Measurements from ENCODE around the gene ATPAF1.
A peak's percentile ranks its signal among the peaks of the same experiment; 100 is the strongest.

ATPAF1 gene

DNA sequence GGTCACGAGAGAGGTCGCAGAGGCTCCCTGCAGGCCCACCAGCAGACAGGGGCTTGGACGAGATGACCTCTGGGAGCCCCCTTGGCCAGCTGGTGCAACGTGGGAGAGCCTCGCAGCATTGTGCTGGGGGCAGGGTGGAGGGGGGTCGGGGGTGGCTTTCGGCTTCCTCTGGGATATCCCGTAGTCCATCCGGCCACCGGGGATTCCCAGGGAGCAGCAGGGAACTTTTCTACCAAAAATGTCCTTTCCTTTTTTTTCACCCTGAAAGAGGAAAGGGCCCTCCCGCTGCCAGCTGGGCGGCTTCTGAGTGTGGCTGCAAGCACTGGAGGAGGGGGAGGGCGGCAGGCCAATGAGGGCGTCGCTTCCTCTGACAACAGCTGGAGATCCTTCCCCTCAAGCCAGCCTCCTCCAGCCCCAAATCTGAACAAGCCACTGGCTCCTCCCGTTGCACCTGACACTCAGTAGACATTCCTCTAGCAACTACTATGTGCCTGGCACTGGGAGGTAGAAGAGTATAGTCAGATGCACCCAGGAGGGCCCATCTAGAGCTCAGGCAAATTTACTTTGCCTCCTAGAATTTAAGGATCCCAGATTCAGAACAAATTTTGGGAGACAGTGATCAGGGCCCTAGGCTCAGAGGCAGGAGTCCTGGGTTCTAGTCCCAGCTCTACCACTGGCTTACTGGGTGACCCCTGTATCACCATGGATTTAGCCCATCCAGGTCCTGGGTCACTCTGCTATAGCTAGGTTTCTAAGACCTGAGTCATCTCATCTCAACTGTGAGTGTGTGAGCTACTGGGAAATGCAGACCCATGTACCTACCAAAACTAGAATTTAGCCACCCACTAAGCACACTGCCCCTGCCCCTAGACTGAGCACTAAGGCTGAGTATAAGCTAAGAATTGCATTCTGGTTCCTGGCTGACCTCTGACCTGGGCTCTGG lies 54.2 kb downstream of the ATPAF1 start:
- no peak for DNase-seq

DNA sequence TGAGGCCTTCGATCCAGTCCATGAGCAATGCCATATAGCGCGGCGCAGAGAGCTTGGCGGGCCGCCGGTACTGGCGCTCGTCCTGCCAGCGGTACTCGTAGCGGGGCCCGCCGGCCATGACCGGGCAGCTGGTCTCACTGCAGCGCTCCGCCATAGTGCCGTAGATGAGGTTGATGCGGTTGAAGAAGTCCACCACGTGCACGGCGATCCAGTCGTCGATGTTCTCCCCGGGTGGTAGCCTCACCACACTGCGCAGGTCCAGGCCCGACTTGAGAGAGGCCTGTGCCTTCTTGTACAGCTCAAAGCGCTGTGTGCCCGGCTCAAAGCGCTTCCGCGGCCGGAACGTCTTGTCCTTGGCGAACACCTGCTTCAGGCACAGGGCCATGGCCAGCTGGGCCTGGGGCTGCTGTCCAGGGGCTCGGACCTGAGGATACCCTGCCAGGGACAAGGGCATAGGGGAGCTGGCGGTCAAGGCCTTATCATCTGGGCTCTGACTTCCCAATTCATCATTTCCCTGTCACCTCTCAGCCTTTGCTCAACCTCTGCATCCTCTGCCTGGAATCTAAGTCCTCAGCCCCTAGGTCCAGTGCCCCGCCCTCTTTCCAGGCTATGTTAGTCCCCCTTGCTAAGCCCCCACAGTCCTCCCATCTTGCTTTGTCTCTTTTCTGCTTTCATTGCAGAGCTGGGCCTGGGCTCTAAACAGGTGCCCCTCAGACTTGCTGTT lies 55.1 kb downstream of the ATPAF1 start:
- DNase-seq, result no peak

DNA sequence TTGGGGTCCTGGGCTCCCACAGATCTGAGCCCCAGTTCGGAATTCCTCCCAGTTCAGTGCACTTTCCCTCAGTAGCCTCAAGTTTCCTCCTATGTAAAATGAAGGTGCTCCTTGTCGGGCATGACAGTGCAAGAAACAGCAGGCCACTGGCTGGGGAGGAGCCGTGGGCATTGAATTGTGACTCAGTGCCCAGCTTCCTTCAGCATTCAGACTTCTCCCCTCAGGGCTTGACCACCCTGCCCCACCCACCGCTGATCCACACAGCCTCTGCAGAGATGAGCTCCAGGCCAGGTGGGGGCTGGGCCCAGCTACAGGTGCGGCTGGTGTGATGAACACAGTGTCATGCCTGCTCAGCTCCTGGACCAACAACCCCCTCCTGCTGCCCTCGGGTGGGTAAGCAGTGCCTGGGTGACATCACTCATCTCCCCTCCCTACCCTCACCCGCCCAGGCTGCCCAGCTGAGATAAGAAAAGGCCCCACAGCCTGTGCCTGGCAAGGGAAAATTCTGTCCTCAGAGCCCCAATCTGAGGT lies 56.4 kb downstream of the ATPAF1 start:
- DNase-seq, result no peak

DNA sequence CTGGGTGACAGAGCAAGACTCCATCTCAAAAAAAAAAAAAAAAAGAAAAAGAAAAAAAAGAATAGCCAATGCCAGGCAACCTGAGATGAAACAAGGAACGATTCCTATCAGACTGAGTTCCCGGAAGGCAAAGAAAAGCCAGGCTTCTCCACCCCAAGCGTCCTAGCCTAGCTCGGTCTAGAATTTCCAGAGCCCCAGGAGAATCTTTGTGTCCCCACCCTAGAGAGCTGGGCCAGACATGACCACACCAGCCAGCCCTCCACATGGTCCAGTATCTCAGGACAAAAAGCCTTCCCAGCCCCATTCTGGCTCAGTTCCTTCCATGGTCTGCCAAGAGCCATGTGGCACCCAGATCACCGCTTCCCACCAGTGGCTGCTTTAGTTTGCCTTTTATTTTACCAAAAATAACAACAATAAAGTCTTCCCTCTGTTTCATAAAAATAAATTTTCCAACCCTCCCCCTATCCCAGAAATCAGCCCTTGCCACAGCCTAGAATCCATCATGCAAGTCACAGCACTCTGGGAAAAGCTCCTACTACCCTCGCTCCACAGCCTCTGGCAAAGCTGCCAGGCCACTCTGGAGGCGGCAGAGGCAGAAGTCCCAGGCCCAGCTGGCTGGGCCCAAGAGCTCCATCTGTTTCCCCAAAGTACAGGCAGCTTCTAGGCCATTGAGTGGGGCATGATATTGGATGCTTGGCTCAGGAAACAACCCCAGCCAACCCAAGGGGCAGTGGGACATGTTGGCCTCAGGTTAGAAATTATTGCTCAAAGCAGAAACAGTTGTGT lies 60.6 kb downstream of the ATPAF1 start:
- no peak for DNase-seq

DNA sequence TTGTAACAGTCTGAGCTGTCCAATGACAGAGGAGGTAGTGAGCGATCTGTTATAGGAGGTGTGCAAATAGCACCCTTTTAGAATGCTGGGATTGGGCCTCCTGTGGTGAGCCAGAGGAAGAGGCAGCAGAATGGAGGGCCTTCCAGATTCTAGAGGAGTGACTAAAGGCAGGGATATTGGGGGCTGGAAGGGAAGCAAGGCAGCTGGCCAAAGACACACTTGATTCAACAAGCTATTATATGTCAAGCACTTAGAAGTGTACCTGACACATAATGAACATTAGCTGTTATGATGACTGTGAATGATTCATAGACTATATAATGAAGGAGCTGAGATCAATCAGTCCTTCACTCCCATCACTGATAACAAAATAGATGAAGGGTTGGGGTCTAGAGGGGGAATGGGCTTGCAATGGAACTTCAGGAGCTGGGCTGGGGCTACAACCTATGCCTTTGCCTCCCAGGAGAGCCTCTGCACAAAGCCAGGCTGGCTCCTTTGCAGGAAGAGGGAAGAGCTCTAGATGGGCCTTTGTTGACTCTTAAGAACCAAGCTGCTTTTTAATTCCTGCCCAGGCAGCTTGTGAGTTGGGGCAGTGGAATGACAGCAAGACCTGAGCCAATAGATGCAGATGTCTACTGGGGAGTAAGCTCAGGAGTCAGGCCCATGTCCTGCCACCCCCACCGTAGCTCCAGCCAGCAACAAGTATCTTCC lies 61.8 kb downstream of the ATPAF1 start:
- DNase-seq, result no peak

DNA sequence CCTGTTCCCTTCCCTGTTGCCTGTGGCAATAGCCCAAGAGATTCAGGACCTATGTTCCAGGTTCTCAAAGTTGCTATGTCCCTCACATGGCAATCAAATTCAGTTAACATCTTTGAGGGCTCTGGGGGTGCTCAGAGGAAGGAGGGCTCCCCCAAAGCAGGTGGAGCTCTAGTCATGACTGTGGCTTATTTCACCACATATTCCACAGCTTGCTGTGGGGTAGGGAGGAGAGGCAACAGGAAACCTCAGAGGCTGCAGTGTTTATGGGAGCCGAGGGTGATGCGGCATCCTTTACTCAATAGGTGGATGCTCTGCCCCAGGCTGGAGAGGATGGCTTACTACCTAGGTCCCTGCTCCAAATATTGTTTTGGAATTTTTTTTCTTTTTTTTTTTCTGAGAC lies 62.9 kb downstream of the ATPAF1 start:
- DNase-seq, result no peak

DNA sequence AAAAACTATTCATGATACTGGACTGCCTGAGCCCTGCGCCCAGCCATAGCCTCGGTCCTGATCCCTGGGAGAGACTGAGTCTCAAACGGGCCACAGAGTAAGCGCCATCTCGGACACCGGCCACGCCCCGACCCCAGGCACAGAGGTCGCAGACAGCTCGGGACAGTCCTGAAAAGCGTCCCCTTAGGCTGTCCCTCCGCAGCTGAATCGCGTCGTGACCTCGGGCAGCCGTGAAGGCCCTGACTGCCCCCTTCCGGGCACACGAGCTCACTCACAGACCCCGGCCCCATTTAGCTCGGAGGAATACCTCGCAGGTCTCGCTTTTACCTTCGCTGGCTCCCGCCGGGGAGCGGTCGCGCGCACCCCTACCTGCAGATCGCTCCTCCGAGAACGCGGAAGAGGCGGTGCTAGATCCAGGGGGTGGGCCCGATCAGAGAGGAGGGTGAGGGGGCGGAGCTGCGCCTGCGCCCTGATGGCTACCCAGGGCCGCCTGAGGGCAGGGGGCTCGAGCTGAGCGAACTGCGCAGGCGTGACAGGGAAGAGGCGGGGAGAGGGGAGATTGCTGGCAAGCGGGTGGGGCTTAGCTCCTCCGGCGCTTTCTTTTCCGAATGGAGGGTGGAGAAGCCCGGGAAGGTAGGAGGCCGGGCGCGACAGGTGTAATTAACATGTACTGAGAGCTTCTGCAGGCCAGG lies 64.2 kb downstream of the ATPAF1 start, which contains the start of gene MKNK1:
Gene MKNK1 (minus strand): TSS at position 411 of the 692 bp plus-strand sequence. CDS start 20,941 bp downstream, outside the sequence.
- DNase-seq, result peak; percentile 96

DNA sequence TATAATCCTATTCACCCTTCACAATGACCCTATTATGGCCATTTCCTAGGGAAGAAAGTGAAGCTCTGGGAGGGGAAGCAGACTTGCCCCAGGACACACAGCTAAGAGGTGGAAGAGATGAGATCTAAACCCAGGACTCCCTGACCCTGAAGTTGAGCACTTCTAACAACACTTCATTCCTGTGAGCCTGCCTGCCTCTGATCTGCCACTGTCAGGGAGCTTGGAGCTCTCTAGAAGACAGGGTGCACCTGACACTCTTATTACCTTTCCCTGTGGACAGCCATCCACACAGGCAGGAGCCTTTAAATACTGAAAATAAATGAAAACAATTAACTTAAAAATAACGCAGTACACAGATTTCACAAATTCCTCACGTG lies 64.7 kb downstream of the ATPAF1 start:
- no peak for DNase-seq

DNA sequence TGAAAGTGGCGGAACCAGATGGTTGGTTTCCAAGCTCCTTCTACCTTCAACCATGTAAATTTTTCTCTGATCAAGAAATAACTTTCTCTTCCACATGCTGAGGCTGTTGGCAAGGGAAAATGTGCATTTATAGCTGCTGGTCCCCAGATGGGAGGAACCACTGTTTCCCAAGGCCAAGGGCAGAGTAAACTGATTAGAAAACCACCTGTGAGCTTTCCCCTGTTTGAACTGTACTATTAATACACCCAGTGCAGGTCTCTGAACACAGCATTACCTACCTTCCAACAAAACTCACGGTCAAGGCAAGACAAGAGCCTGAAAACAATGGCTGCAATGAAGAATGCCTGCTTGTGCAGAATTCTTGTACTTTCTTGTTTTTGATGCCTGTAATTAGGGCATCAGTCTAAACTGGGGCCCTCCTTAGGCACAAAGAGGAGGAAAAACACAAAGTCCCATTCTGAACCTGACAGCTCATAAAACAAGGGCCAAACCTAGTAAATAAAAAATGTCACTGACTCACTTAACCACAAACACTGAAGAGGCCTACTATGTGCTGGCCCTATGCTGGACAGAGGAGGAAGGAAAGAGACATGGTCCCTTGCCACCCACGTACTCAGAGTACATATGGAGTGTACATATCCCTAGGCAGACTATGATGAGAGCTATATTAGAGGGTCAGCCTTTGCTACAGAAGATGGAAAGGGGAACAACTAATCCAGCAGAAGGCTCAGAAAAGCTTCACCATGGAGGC lies 66.7 kb downstream of the ATPAF1 start:
- DNase-seq, result no peak

DNA sequence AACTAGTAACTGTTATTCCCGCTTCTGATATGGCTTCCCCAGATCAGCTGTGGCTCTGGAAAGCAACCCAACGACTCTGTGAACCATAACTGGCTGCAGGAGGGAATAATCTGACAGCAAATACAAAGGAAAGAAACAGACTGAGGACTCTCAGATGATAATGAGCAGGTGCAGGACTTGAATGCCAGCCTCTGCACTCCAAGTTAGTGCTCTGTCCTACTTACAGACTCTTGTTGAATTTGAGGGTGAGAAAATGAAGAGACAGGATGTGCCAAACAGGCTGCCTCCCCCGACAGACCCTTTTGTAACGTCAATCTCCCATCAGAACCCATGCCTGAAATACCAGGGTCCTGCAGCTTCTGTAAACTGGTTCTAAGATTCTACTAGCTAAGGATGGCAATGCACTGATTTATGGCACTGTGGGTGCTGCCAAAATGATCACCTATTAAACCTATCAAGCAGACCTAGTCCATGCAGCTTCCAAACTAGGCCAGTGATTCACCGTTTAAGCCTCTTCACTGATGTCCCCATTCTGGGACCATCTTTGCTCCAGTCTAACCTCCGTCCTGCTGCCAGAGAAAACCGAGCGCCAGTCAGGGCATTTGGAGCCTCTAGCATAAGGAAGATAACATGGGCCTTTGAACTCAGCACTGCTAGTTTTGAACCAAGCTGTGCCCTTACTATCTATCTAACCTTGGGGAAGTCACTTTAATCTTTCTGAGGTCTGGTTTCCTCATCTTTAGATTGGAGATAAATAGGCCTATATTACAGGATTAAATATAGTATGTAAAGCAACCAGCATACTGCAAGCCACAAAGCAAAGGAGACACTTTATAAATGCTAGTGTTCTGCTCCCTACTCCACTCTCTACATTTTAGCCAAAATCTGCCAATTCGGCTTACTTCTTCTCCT lies 68.8 kb downstream of the ATPAF1 start:
- DNase-seq, result no peak

DNA sequence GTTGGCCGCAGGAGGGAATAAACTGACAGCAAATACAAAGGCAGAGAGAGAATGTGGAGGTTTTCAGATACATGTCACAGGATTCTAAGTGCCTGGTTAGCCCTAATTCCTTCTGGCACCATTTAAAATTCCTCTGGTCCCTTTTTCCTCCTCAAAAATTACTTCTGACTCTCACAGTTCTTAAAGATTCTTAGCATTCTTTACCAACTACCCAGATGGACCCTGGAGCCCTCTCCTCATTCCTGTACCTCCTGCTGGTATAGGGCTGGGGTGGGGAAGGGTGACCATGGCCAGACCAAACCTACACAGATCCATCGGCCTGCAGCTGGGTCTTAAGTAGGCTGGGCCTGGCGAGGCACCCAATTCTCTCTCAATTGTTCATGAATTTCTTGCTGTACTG lies 71.3 kb downstream of the ATPAF1 start:
- no peak for DNase-seq

DNA sequence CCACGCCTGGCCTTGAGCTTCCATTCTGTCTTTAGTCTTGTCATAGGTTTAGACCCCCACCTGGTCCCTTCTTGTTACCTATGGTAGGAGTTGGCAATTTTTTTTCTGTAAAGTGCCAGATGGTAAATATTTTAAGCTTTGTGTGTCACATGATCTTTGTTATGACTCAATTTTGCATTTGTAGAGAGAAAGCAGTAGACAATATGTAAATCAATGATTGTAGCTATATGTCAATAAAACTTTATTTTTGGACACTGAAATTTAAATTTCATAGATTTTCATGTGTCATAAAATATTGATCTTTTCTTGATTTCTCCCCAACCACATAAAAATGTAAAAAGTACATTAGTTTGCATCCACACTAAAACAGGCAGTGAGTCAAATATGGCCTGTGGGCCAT lies 72.1 kb downstream of the ATPAF1 start:
- no peak for DNase-seq

DNA sequence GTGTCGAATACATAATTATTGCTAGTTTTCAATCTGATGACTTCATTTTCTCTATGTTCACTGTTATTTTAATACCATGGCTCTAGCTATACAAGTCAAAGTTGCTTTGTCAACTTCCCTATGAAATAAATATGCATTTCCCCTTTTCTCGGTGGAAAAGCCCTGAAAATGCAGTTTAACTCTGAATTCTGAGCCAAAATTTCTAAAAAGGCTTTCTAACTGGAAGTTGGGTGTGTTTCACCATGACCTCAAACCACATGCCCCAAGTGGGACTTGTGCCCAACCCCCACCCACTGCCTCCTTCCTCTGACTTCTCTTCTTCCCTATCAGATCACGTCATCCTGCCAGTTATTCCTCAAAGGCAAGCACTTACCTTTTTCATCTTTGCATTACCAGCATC lies 73.0 kb downstream of the ATPAF1 start:
- DNase-seq, result no peak

DNA sequence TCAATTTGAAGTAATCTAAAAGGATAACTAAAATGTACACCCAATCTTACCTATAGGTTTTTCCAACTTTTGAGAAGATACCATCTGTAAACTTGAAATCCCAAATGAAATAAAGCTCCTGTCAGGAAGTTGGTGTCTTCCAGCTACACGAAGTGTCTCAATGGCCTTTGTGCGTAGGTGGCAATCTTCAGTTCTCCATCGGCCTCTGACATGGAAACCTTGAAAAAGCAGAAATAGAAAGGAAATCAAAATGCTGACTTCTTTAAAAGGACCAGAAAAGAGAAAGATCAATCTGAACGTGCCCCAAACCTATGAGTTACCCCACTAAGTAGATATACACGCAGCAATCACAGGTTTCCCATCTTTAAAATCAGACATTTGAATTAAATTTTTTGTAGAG lies 74.1 kb downstream of the ATPAF1 start:
- no peak for DNase-seq

DNA sequence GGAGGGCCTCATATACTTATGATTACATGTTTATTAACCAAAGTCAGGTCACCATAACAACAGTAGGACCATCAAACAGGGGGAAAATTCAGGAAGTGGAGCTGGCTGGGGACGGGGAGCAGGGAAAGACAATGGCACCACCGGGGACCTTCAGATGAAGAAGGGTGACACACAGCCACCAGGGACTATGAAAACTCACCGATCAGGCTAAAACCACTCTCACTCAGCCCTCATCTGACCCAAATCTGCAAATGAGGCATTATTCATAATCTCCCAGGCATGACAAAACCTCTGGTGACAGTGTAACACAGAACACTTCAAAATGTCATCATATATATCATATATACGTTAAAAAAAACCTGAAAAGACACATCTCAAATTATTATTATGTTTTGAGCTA lies 75.3 kb downstream of the ATPAF1 start:
- DNase-seq, result no peak

DNA sequence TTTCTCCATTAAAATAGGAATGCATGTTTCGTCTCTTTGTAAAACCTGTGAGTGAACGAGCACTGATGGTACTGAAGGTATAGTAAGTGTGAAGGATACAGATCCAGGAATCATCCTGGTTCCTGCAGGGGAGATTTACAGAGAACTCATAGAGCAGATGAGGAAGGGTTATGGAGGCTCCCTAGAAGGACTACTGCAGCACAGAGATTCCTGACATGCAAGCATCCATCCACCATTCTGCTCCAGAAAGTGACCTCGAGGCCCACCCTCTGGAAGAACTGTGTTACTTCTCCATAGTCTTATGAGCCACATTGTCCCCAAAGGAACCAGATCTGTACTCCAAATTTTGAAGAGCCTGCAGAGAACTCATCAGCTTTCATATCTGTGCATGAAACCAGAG lies 78.6 kb downstream of the ATPAF1 start:
- no peak for DNase-seq

DNA sequence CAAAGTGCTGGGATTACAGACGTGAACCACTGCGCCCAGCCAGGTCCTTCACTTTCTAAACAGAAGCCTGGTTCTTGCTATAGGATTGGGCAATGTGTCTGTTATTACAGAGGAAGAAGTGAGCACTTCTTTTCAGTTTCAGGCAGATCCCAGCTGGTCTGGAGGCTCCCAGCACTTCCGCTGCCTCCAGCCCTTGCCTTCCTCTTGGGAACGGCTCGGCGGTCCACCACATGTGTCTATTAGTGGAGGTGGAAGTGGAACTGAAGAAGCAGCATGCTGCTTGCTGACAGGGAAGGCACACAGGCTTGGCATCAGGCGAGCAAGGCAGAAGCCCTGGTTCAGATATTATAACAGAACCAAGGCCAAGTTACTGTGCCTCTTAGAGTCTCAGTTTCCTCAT lies 81.1 kb downstream of the ATPAF1 start:
- DNase-seq, result no peak

DNA sequence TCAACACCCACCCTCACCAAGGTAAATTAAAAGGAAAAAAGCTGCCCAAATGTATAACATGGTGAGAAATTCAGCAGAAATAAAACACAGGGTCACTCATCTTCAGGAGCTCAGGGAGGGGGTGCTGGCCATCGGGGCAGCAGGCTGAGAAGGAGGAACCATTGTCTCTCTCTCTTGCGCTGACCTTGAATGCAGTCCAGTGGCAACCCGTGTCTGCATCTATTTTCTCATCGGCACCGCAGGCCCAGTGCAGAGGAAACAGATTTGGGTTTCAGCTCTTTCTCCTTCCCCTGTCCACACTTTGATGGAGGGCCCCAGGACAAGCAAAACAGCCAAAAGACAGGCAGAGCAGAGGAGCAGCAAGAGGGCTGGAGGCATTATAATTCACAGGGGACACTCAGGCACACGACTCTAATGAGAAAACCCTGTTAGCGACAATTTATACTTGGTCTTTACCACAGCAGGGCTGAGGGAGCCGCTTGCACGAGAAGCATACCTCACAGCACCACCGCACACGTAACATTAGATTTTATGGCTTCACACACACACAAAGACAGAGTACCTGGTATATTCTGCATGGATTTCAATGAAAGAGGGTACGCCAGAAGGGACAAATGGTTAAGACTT lies 82.7 kb downstream of the ATPAF1 start:
- DNase-seq, result no peak

DNA sequence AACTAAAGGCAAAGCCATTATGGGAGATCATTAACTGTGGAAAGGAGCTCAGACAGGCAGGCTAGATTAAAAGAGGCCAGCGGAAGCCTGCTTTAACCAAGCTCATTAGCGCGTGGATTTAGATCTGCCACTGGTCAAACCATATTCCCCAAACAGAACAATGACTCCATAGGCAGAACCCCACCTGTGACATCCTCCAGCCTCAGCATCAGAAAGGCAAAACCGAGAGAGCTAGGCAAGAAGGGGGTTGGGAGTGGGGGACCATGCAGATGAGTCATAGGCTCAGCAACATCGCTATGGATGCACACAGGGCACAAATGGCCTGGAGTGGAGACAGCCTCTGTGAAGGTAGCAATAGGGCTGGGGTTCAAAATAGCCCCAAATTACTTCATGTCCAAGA lies 84.7 kb downstream of the ATPAF1 start:
- no peak for DNase-seq

Measured in NCI-H748 treated with DMSO at 0.1 percent for 48 hours (cell line).